GM23338 (cell line): ENCODE measurements around the gene PLD5.
A peak's percentile ranks its signal among the peaks of the same experiment; 100 is the strongest.
"Not testable (repeated sequence)": the region's sequence is repeated elsewhere in the genome, so short reads cannot be mapped to it uniquely, and the experiment has no call there.

ENCODE experiments used
- CREB1 ChIP-seq: fragments of 250-450 bp; sonication (Bioruptor Pico); IDR thresholded peaks from 2 replicates; pipeline ENCODE4 v1.5.0; 2020; ENCODE audit warnings: low read depth, mild to moderate bottlenecking, moderate library complexity
- EZH2 ChIP-seq: fragments of 200-600 bp; sonication (generic); IDR thresholded peaks from one replicate; pipeline ENCODE4 v1.8.0; 2017; ENCODE audit warnings: antibody characterized with exemption, mild to moderate bottlenecking, low read depth; ENCODE audit not compliant: unreplicated experiment
- EZH2phosphoT487 ChIP-seq: fragments of 200-600 bp; sonication (generic); IDR thresholded peaks from one replicate; pipeline ENCODE4 v1.8.1; 2018; ENCODE audit warnings: antibody characterized with exemption; ENCODE audit not compliant: unreplicated experiment
- JUNB ChIP-seq: IDR thresholded peaks from one replicate; pipeline ENCODE4 v1.6.1; 2016; ENCODE audit warnings: antibody characterized with exemption; ENCODE audit not compliant: unreplicated experiment
- NANOG ChIP-seq: IDR thresholded peaks from 2 replicates; pipeline ENCODE4 v1.6.1; 2016; ENCODE audit warnings: antibody characterized with exemption, borderline replicate concordance
- POLR2AphosphoS5 ChIP-seq: IDR thresholded peaks from 2 replicates; pipeline ENCODE4 v1.6.1; 2016; ENCODE audit warnings: antibody characterized with exemption, low read depth
- STAT1 ChIP-seq: IDR thresholded peaks from one replicate; pipeline ENCODE4 v1.6.1; 2016; ENCODE audit warnings: antibody characterized with exemption; ENCODE audit not compliant: unreplicated experiment
- TF ChIP-seq, protein P1 (sequence below), 2 experiments: fragments of 200-600 bp in 1 of 2; sonication (generic) in 1 of 2; conservative IDR thresholded peaks; 2 replicates each; pipeline versions ENCODE4 v1.5.1 to v1.6.1; 2016 to 2017; ENCODE audit warnings: antibody characterized with exemption in 2 of 2, low read depth in 2 of 2, mild to moderate bottlenecking in 2 of 2, moderate library complexity in 1 of 2
- TF ChIP-seq, protein P2 (sequence below): IDR thresholded peaks from one replicate; pipeline ENCODE4 v1.6.1; 2018; ENCODE audit warnings: antibody characterized with exemption; ENCODE audit not compliant: unreplicated experiment

DNA sequence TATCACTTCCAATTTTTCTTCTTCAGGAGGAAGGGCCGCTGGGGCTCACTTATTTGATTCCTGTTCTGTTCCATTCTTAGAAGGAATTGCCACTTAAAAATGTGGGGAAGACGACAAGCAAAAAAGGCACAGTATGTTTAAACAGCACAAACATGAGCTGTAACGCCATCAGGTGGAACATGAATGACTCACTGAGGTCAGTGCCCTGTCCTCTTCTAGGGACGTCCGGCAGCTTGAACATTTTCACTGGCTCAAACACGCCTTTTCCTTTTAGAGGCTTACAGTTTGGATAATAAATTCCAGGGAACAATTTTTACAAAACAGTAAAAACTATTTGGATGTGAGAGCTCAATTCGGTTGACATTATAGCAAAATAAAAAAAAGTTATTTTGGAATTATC is 260.1 kb downstream of the PLD5 start:
- TF ChIP-seq, protein P1, sequence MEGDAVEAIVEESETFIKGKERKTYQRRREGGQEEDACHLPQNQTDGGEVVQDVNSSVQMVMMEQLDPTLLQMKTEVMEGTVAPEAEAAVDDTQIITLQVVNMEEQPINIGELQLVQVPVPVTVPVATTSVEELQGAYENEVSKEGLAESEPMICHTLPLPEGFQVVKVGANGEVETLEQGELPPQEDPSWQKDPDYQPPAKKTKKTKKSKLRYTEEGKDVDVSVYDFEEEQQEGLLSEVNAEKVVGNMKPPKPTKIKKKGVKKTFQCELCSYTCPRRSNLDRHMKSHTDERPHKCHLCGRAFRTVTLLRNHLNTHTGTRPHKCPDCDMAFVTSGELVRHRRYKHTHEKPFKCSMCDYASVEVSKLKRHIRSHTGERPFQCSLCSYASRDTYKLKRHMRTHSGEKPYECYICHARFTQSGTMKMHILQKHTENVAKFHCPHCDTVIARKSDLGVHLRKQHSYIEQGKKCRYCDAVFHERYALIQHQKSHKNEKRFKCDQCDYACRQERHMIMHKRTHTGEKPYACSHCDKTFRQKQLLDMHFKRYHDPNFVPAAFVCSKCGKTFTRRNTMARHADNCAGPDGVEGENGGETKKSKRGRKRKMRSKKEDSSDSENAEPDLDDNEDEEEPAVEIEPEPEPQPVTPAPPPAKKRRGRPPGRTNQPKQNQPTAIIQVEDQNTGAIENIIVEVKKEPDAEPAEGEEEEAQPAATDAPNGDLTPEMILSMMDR (conservative IDR thresholded peaks at IDR 0.05; ENCODE audit: low read depth in 2 of 2): peak in 1 of 2 experiments; percentile 34; a peak in 2 of 4 replicates
- TF ChIP-seq POLR2AphosphoS5; NANOG; EZH2; EZH2phosphoT487; CREB1 (CRISPR knock-in tag); JUNB; STAT1: not testable (repeated sequence)
- TF ChIP-seq, protein P2, sequence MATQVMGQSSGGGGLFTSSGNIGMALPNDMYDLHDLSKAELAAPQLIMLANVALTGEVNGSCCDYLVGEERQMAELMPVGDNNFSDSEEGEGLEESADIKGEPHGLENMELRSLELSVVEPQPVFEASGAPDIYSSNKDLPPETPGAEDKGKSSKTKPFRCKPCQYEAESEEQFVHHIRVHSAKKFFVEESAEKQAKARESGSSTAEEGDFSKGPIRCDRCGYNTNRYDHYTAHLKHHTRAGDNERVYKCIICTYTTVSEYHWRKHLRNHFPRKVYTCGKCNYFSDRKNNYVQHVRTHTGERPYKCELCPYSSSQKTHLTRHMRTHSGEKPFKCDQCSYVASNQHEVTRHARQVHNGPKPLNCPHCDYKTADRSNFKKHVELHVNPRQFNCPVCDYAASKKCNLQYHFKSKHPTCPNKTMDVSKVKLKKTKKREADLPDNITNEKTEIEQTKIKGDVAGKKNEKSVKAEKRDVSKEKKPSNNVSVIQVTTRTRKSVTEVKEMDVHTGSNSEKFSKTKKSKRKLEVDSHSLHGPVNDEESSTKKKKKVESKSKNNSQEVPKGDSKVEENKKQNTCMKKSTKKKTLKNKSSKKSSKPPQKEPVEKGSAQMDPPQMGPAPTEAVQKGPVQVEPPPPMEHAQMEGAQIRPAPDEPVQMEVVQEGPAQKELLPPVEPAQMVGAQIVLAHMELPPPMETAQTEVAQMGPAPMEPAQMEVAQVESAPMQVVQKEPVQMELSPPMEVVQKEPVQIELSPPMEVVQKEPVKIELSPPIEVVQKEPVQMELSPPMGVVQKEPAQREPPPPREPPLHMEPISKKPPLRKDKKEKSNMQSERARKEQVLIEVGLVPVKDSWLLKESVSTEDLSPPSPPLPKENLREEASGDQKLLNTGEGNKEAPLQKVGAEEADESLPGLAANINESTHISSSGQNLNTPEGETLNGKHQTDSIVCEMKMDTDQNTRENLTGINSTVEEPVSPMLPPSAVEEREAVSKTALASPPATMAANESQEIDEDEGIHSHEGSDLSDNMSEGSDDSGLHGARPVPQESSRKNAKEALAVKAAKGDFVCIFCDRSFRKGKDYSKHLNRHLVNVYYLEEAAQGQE: not testable (repeated sequence)
